Measurements from ENCODE around the gene TGFBR3L. TPM values are rescaled to one million over a fixed set of nuclear protein-coding genes. Genes with fewer than 3 reads are reported as not detected.

The TGFBR3L gene
- total RNA-seq, 1 donor = 0.10 TPM

DNA sequence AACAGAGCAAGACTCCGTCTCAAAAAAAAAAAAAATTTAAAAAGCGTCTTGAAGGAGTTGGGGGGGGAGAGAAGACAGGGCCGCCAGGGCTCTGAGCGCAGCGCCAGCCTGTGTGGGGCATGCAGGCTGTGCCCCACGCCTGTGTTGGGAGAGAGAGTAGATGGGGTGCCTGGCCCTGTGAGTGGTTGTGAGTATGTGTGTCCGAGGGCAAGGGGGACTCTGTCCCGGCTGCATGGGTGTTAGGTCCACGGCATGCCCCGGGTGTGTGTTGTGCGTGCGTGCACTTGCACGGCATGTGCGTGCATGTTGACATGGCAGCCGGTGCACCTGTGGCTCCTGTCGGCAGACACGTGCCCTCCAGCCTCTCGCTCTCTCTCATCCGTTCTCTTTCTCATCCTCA, 7.5 kb upstream of the TGFBR3L start:
- no peak overlapping the region for H3K4me3 ChIP-seq (ENCODE audit: low read length)
- no peaks in the 10 kb centered on the region for H3K9me3 ChIP-seq (ENCODE audit: low read depth, low read length)
- H3K27me3 ChIP-seq (ENCODE audit: insufficient read depth, low read length) = no peaks in the 10 kb centered on the region
- H3K4me1 ChIP-seq (ENCODE audit: insufficient read depth, low read length) = peaks cover 31% of the 10 kb centered on the region

DNA sequence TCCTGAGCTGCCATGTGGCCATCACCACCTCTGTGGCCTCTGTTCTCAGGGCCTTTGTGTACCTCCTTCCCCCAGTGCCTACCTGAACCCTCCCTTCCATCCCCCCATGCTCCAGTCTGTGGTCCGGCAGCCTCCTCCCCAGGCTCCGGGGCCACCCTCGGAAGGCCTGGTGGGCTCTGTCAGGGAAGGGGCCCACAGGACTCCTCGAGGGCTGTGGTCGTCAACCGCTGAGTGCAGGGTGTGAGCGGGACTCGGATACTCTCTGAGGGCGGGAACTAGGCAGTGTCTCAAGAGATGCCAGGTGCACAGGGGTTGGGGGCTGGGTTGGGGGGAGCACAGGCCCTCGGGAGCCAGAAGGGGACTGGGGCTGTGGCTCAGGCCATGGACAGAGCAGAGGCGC, 7.1 kb upstream of the TGFBR3L start:
- no peaks in the 10 kb centered on the region for H3K27me3 ChIP-seq (ENCODE audit: insufficient read depth, low read length)
- H3K4me1 ChIP-seq (ENCODE audit: insufficient read depth, low read length) = peaks cover 29% of the 10 kb centered on the region
- H3K9me3 ChIP-seq (ENCODE audit: low read depth, low read length) = no peaks in the 10 kb centered on the region
- H3K4me3 ChIP-seq (ENCODE audit: low read length) = no peak overlapping the region

DNA sequence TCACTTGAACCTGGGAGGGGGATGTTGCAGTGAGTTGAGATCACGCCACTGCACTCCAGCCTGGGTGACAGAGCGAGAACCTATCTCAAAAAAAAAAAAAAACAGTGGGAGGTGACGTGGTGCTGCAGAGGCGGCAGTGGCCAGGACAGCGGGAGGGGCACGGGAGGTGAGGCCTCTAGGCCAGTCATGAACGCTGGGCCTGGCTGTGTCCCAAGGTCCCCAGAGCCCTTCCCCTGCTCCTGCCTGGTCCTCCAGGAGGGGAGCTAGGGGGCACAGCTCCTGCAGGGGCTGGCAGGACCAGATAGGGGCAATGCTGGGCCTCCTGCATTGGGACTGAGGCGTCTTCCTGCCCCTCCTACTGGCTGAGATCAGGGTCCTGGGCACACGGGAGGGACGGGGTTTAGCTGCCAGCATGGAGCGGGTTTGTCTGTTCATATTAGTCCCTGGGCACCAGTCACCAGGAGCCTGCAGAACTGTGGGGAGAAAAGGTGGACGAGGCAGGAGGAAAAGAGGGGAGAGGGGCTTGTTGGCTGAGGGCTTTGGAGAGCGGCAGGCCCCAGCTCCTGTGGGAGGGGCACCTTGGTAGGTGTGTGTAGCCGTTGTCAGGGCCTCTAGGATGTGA, 6.4 kb upstream of the TGFBR3L start:
- Histone ChIP-seq H3K4me3 (ENCODE audit: low read length) (no peak overlapping the region), H3K4me1 (ENCODE audit: insufficient read depth, low read length) (peaks cover 22% of the 10 kb centered on the region), H3K27me3 (ENCODE audit: insufficient read depth, low read length) (no peaks in the 10 kb centered on the region), H3K9me3 (ENCODE audit: low read depth, low read length) (no peaks in the 10 kb centered on the region)

DNA sequence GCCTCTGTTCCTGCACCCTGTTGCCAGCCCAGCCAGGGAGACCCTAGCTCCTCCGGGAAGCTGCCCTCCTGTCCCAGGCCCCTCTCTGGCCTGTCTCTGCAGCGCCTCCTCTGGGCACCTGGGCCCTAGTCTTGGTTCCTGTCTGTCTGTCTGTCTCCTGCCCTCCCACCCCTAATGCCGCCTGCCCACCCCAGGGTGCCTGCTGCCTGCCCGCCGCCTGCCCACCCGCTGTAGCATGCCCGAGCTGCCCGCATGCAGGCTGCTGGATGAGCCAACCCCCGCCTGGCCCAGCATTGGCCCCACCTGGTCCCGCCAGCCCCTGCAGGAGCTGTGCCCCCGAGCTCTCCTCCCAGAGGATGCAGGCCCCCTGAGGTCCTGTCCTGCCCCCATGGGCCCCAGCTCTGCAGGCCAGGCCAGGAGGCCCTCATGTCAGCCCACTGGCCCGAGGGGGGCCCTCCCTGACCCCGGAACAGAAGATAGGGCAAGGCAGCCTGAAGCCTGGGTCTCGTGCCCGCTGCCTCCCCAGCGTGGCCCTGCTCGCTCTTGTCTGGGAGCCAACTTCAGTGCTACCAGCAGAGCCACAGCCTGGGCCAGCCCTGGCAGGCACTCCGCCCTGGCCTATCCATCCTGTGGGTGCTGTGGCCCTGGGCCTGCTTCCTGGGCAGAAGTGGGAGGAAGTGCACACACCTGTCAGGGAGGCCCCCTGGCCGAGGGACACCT, 5.7 kb upstream of the TGFBR3L start:
- no peak overlapping the region for H3K4me3 ChIP-seq (ENCODE audit: low read length)
- no peaks in the 10 kb centered on the region for H3K27me3 ChIP-seq (ENCODE audit: insufficient read depth, low read length)
- H3K4me1 ChIP-seq (ENCODE audit: insufficient read depth, low read length) = peaks cover 21% of the 10 kb centered on the region
- no peaks in the 10 kb centered on the region for H3K9me3 ChIP-seq (ENCODE audit: low read depth, low read length)

DNA sequence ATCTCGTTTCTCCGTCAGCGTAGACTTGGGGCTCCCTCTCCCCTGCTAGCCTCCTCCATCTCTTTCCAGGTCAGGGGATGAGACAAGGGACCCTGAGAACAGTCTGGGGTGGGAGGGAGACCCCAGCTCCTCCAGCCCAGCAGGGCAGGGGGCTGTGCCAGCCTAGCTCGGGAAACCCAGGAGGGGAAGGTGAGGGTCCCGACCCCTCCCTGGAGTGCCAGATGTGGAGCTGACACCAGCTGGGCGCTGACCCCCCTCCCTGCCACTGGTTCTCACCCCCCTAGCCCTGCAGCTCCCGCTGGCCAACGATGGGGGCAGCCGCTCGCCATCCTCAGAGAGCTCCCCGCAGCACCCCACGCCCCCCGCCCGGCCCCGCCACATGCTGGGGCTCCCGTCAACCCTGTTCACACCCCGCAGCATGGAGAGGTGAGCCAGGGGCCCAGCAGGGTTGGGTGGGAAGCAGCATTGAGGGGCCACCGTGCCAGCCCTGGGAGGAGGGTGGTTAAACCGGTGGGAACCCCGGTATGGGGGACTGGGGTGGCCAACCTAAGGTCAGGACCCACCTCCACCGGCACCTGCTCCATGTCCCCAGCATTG, 5.1 kb upstream of the TGFBR3L start:
- no peaks in the 10 kb centered on the region for H3K9me3 ChIP-seq (ENCODE audit: low read depth, low read length)
- no peaks in the 10 kb centered on the region for H3K27me3 ChIP-seq (ENCODE audit: insufficient read depth, low read length)
- peaks cover 16% of the 10 kb centered on the region for H3K4me1 ChIP-seq (ENCODE audit: insufficient read depth, low read length)
- H3K4me3 ChIP-seq (ENCODE audit: low read length) = no peak overlapping the region

DNA sequence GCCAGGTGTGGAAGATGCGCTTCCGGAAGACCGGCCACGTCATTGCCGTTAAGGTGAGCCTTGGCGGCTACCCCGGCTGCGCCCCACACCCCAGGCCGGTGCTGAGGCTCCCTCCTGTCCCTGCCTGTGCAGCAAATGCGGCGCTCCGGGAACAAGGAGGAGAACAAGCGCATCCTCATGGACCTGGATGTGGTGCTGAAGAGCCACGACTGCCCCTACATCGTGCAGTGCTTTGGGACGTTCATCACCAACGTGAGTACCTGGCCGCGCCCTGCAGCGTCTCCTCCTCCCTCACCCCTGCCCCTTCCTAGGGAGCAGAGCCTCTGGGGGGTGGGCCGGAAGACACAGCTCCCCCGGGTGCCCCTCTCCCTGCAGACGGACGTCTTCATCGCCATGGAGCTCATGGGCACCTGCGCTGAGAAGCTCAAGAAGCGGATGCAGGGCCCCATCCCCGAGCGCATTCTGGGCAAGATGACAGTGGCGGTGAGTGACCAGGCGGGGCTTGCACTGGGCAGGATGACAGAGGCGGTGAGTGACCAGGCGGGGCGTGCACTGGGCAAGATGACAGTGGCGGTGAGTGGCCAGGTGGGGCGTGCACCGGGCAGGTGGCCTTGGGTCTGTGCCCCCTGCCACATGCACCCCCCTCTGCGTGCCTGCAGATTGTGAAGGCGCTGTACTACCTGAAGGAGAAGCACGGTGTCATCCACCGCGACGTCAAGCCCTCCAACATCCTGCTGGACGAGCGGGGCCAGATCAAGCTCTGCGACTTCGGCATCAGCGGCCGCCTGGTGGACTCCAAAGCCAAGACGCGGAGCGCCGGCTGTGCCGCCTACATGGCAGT, 4.1 kb upstream of the TGFBR3L start:
- no peak overlapping the region for H3K4me3 ChIP-seq (ENCODE audit: low read length)
- H3K27me3 ChIP-seq (ENCODE audit: insufficient read depth, low read length) = peaks cover 3% of the 10 kb centered on the region
- no peaks in the 10 kb centered on the region for H3K9me3 ChIP-seq (ENCODE audit: low read depth, low read length)
- peaks cover 8% of the 10 kb centered on the region for H3K4me1 ChIP-seq (ENCODE audit: insufficient read depth, low read length)

DNA sequence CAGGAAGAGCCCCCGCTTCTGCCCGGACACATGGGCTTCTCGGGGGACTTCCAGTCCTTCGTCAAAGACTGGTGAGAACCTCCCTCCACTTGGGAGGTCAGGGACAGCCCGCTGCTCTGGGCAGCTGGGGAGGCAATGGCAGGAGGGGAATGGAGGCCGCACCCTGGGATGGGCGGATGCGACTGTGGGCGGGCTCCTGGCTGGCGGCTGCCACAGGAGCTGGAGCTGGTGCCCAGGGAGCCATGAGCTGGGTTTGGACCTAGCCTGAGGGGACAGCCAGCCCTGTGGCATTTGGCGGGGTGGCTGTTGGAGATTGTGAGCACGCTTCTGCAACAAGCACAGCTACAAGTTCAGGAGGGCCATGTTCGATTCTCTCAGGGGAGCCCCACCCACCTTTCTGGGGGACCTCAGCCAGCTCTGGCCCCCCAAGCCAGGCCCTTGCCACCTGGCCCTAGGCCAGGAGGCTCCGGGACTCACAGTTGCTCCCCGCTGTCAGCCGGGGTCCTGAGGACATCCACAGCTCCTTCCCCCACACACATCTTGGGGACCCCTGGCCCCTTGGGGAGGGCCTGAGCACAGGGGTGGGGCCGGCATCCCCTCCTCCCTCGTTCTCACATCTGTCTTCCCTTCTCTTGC, 3.0 kb upstream of the TGFBR3L start:
- Histone ChIP-seq H3K4me3 (ENCODE audit: low read length) (no peak overlapping the region), H3K4me1 (ENCODE audit: insufficient read depth, low read length) (peaks cover 12% of the 10 kb centered on the region), H3K9me3 (ENCODE audit: low read depth, low read length) (no peaks in the 10 kb centered on the region), H3K27me3 (ENCODE audit: insufficient read depth, low read length) (peaks cover 9% of the 10 kb centered on the region)

DNA sequence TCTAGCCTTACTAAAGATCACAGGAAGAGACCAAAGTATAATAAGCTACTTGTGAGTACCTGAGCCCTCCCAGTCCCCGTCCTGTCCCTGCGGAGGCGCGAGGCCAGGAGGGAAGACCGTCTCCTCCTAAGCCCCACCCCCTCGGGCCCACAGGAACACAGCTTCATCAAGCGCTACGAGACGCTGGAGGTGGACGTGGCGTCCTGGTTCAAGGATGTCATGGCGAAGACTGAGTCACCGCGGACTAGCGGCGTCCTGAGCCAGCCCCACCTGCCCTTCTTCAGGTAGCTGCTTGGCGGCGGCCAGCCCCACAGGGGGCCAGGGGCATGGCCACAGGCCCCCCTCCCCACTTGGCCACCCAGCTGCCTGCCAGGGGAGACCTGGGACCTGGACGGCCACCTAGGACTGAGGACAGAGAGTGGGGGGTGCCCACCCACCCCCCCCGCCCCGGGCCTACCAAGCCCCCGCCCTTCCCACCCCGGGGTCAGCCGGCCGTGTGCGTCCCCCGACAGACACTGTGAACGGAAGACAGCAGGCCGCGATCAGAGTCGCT, 2.4 kb upstream of the TGFBR3L start:
- peaks cover 12% of the 10 kb centered on the region for H3K27me3 ChIP-seq (ENCODE audit: insufficient read depth, low read length)
- peaks cover 18% of the 10 kb centered on the region for H3K4me1 ChIP-seq (ENCODE audit: insufficient read depth, low read length)
- H3K9me3 ChIP-seq (ENCODE audit: low read depth, low read length) = no peaks in the 10 kb centered on the region

DNA sequence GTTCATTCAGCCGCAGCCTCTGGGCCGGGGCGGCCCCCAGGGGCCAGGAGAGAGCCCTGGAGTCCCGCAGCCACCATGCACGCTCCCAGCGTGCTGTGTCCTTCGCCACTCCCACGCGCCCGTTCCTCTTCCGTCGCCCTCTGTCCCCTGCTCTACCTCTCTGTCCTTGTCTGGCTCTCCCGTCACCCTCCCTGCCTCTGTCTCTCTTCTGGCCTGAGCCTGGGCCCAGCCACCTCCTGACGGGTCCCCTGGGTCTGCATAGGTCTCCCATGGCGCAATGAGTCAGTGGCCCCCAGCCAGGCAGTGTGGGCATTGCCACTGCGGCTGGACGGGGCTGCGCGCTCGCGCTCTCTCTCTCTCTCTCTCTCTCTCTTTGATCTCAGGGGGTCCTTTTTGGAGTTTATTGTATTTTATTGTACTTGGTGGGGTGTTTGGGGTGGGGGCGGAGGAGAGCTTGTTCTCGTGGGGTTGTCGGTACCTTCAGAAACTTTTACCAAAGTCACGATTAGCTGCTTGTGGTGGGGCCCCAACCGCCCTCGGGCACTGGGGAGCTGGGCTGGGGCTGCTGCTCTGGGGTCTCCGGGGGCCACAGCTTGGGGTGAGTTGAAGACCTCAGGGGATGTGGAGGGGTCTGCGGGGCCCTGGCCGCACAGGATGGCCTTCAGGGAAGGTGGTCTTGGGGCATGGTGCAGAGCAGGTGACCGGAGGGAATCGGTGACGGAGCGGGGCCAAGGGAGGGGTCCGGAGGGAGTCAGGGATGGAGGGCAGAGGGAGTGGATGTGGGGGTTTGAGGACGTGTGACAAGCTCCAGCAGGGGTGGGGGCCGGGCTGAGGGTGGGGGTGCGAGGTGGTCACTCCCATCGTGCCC, 1.7 kb upstream of the TGFBR3L start:
- peaks cover 19% of the 10 kb centered on the region for H3K27me3 ChIP-seq (ENCODE audit: insufficient read depth, low read length)
- no peak overlapping the region for H3K4me3 ChIP-seq (ENCODE audit: low read length)
- H3K9me3 ChIP-seq (ENCODE audit: low read depth, low read length) = no peaks in the 10 kb centered on the region
- peaks cover 25% of the 10 kb centered on the region for H3K4me1 ChIP-seq (ENCODE audit: insufficient read depth, low read length)

More for the DNA sequence above, 2.4 kb upstream of the TGFBR3L start:
- H3K4me3 ChIP-seq (ENCODE audit: low read length) = no peak overlapping the region

DNA sequence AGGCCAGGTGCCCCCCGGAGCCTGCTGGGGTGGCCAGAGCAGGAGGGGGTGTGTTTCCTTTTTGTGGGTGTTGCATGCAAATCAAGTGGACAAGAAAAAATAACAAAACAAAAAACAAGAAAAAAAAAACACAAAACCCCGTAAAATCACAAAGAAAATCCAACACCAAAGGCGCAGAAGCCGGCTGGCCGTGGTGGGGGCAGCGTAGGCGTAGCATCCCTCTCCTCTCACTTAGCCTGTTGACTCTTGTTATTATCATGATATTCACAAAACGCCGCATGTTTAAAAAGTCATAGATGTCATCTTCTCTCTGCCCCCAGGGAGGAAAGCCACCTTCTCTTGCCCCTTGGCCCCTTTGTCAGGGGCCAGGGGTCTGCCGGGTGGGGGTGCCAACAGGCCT, 978 bp upstream of the TGFBR3L start:
- Histone ChIP-seq H3K9me3 (ENCODE audit: low read depth, low read length) (no peaks in the 10 kb centered on the region), H3K4me3 (ENCODE audit: low read length) (no peak overlapping the region), H3K4me1 (ENCODE audit: insufficient read depth, low read length) (peaks cover 31% of the 10 kb centered on the region), H3K27me3 (ENCODE audit: insufficient read depth, low read length) (peaks cover 25% of the 10 kb centered on the region)

DNA sequence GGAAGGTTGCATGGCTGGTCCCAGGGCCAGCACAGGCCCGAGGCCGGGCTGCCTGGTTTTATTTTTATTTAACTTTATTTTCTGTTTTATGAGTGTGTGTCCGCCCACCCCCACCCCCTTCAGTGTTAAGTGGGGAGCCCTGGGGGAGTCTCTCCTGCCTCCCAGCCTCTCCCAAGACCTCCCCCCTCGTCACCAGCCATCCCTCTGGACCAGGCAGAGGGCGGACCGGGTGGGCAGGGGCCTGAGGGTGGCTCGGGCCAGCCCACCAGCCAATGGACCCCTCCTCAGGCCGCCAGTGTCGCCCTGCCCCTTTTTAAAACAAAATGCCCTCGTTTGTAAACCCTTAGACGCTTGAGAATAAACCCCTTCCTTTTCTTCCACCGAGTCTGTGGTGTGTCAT, 531 bp upstream of the TGFBR3L start:
- H3K4me1 ChIP-seq (ENCODE audit: insufficient read depth, low read length) = peaks cover 34% of the 10 kb centered on the region

DNA sequence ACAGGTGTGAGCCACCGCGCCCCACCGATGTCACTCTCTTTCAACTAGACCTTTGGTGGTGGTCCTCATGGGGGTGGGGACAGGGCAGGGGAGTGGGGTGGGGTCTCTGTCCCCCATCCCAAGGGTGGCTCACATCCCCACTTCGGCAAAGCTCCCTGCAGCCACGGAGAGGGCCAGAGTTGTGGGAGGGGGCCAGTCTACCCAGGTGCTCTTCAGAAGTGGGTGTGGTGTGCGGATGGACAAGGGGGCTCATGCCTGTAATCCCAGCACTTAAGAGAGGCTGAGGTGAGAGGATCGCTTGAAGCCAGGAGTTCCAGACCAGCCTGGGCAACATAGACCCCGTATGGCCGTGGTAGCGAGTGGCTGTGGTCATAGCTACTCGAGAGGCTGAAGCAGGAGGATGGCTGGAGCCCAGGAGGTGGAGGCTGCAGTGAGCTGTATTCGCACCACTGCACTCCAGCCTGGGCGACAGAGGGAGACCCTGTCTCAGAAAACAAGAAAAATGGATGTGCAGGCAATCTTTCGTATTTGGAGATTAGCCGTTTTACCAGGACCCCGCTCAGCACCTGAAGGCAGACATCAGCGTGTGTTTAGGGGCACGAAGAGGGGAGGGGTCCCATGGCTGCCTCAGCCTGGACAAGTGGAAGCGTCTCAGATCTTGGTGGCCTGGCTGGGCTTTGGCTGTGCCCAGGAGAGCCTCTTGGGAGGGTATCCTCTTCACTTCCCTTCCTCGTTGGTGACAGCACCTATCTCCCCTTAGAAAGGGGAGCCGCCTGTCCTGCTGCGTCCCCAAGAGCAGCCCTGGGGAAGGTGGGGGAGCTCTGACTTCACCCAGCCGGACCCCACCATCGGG, 846 bp downstream of the TGFBR3L start:
- peaks cover 45% of the 10 kb centered on the region for H3K4me1 ChIP-seq (ENCODE audit: insufficient read depth, low read length)
- no peaks in the 10 kb centered on the region for H3K9me3 ChIP-seq (ENCODE audit: low read depth, low read length)
- no peak overlapping the region for H3K4me3 ChIP-seq (ENCODE audit: low read length)
- H3K27me3 ChIP-seq (ENCODE audit: insufficient read depth, low read length) = peaks cover 30% of the 10 kb centered on the region

More for the DNA sequence above, 531 bp upstream of the TGFBR3L start:
- H3K4me3 ChIP-seq (ENCODE audit: low read length) = no peak overlapping the region
- H3K9me3 ChIP-seq (ENCODE audit: low read depth, low read length) = no peaks in the 10 kb centered on the region
- peaks cover 30% of the 10 kb centered on the region for H3K27me3 ChIP-seq (ENCODE audit: insufficient read depth, low read length)
